Measurements from ENCODE around the gene PBOV1.

Gene PBOV1

DNA sequence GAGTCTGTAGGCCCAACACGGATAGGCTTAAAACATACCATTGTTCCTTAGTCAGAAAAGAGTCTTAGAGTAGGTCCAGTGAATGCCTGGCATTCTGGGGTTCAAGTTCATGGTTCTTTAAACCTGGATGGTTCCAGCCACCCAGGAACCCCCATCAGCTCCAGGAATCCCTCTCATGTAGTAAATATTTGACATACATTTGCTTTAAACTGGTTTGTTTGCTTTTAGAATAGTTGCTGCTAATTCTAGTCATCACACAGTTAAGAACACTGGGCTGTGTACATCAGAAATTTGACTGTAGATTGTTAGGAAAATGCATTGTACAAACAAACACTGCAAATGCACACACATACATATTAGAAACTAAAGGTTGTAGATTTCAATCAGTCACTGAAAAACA lies 30.6 kb upstream of the PBOV1 start:
- H3K18ac ChIP-seq (ENCODE audit: low read length): no peak overlapping the region
- no peak overlapping the region for H3K4me3 ChIP-seq (ENCODE audit: low read length)
- H3K27me3 ChIP-seq (ENCODE audit: insufficient read depth, low read length, poor library complexity): no peaks in the 10 kb centered on the region
- H2BK120ac ChIP-seq (ENCODE audit: low read depth, low read length): no peak overlapping the region
- WGBS (ENCODE audit: extremely low coverage, insufficient coverage, low lambda C conversion rate): no CpG with 5 or more reads among the region's 1 CpG
- no peaks in the 10 kb centered on the region for H3K36me3 ChIP-seq (ENCODE audit: control insufficient read depth, insufficient read depth, low read length)
- DNase-seq: no peak
- H3K79me2 ChIP-seq (ENCODE audit: control insufficient read depth, insufficient read depth, low read length): no peaks in the 10 kb centered on the region
- no peaks in the 10 kb centered on the region for H3K79me1 ChIP-seq (ENCODE audit: low read length)
- no peak overlapping the region for H4K8ac ChIP-seq (ENCODE audit: low read depth, low read length)
- no peak overlapping the region for H3K27ac ChIP-seq (ENCODE audit: low read depth, low read length)
- H3K4me2 ChIP-seq (ENCODE audit: low read length): no peak overlapping the region
- no peak overlapping the region for H2BK15ac ChIP-seq (replicated peaks; ENCODE audit: low read depth)
- H3K23ac ChIP-seq (ENCODE audit: low read length): no peak overlapping the region
- no peak overlapping the region for H3K4ac ChIP-seq (ENCODE audit: low read depth, low read length)
- no peak overlapping the region for H2AK5ac ChIP-seq (ENCODE audit: low read length)
- H3K9ac ChIP-seq (ENCODE audit: low read length): no peak overlapping the region
- no peak overlapping the region for H3K56ac ChIP-seq (ENCODE audit: low read length)
- no peak overlapping the region for H2BK5ac ChIP-seq (ENCODE audit: low read length)
- no peak overlapping the region for H4K5ac ChIP-seq (ENCODE audit: low read length)
- H3K4me1 ChIP-seq (ENCODE audit: control insufficient read depth, low read depth, low read length): no peaks in the 10 kb centered on the region

DNA sequence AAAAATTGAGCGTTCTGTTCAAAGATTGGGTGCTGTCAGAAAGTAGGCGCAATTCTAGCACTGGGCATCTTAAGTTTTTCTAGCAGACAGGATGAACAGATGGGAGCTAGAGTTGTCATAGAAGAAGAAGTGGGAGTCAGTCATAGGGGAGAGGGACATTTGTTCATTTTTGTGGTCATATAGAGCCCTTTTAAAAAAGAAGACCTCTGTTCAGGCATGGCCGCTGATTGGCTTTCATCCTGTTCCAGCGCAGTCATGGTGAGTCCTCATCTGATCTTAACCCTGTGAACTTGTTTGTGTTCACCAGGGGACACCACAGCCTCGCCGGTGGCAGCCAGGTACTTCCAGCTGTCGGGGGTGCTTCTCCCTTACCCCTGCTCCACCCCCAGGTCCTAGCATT lies 29.7 kb upstream of the PBOV1 start:
- DNase-seq: no peak
- no peak overlapping the region for H3K4me3 ChIP-seq (ENCODE audit: low read length)
- H3K36me3 ChIP-seq (ENCODE audit: control insufficient read depth, insufficient read depth, low read length): no peaks in the 10 kb centered on the region
- no peaks in the 10 kb centered on the region for H3K27me3 ChIP-seq (ENCODE audit: insufficient read depth, low read length, poor library complexity)
- H3K27ac ChIP-seq (ENCODE audit: low read depth, low read length): no peak overlapping the region
- no peak overlapping the region for H3K4me2 ChIP-seq (ENCODE audit: low read length)
- no peak overlapping the region for H2AK5ac ChIP-seq (ENCODE audit: low read length)
- H2BK15ac ChIP-seq (replicated peaks; ENCODE audit: low read depth): no peak overlapping the region
- no peak overlapping the region for H4K5ac ChIP-seq (ENCODE audit: low read length)
- H3K79me1 ChIP-seq (ENCODE audit: low read length): no peaks in the 10 kb centered on the region
- H3K23ac ChIP-seq (ENCODE audit: low read length): no peak overlapping the region
- no peak overlapping the region for H3K4ac ChIP-seq (ENCODE audit: low read depth, low read length)
- no peak overlapping the region for H3K18ac ChIP-seq (ENCODE audit: low read length)
- no peak overlapping the region for H4K8ac ChIP-seq (ENCODE audit: low read depth, low read length)
- H2BK120ac ChIP-seq (ENCODE audit: low read depth, low read length): no peak overlapping the region
- no peak overlapping the region for H3K9ac ChIP-seq (ENCODE audit: low read length)
- no peaks in the 10 kb centered on the region for H3K79me2 ChIP-seq (ENCODE audit: control insufficient read depth, insufficient read depth, low read length)
- no peak overlapping the region for H3K56ac ChIP-seq (ENCODE audit: low read length)
- 100% methylated on average over 1 of the region's 7 CpGs for WGBS (ENCODE audit: extremely low coverage, insufficient coverage, low lambda C conversion rate)
- no peak overlapping the region for H2BK5ac ChIP-seq (ENCODE audit: low read length)
- no peaks in the 10 kb centered on the region for H3K4me1 ChIP-seq (ENCODE audit: control insufficient read depth, low read depth, low read length)

DNA sequence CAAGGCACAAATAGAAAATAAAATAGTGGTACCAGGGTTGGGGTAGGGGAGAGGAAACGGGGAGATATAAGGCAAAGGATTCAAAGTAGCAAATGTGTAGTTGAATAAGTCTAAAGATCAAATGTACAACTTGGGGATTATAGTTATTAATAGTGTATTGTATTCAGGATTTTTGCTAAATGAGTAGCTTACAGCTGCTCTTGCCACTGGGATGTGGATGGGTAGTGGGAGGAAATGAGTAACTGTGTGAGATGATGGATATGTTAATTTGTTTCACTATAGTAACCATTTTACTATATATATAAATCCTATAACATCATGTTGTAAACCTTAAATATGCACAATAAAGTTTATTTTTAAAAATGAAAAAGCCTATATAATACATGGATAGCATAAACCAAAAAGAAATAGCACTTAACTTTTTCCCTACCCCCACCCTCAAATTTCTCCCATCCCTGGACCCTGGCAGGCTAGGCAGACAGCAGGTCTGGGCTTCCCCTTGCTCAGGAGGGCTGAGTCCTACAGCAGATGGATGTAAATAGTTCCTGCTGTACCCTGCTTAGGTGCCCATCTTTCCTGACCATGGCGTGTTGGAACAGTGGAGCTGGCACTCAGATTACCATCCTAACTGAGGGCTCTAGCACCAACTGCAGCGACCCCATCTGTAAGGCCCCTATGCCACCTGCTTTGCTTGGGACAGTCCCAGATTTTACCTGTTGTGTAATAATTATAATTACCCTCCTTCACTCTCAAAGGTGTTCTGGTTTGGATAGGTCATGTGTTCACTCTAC lies 28.6 kb upstream of the PBOV1 start:
- H4K8ac ChIP-seq (ENCODE audit: low read depth, low read length): no peak overlapping the region
- no peak overlapping the region for H3K4me3 ChIP-seq (ENCODE audit: low read length)
- no peak overlapping the region for H3K23ac ChIP-seq (ENCODE audit: low read length)
- no peaks in the 10 kb centered on the region for H3K27me3 ChIP-seq (ENCODE audit: insufficient read depth, low read length, poor library complexity)
- H3K79me2 ChIP-seq (ENCODE audit: control insufficient read depth, insufficient read depth, low read length): no peaks in the 10 kb centered on the region
- no peak overlapping the region for H3K18ac ChIP-seq (ENCODE audit: low read length)
- DNase-seq: no peak
- H3K4ac ChIP-seq (ENCODE audit: low read depth, low read length): no peak overlapping the region
- H2BK15ac ChIP-seq (replicated peaks; ENCODE audit: low read depth): no peak overlapping the region
- no peak overlapping the region for H3K27ac ChIP-seq (ENCODE audit: low read depth, low read length)
- no peak overlapping the region for H3K9ac ChIP-seq (ENCODE audit: low read length)
- no peak overlapping the region for H2BK5ac ChIP-seq (ENCODE audit: low read length)
- no peaks in the 10 kb centered on the region for H3K36me3 ChIP-seq (ENCODE audit: control insufficient read depth, insufficient read depth, low read length)
- H3K4me1 ChIP-seq (ENCODE audit: control insufficient read depth, low read depth, low read length): no peaks in the 10 kb centered on the region
- H3K79me1 ChIP-seq (ENCODE audit: low read length): no peaks in the 10 kb centered on the region
- no peak overlapping the region for H2AK5ac ChIP-seq (ENCODE audit: low read length)
- no CpG with 5 or more reads among the region's 3 CpGs for WGBS (ENCODE audit: extremely low coverage, insufficient coverage, low lambda C conversion rate)
- no peak overlapping the region for H3K4me2 ChIP-seq (ENCODE audit: low read length)
- no peak overlapping the region for H2BK120ac ChIP-seq (ENCODE audit: low read depth, low read length)
- no peak overlapping the region for H4K5ac ChIP-seq (ENCODE audit: low read length)
- H3K56ac ChIP-seq (ENCODE audit: low read length): no peak overlapping the region

DNA sequence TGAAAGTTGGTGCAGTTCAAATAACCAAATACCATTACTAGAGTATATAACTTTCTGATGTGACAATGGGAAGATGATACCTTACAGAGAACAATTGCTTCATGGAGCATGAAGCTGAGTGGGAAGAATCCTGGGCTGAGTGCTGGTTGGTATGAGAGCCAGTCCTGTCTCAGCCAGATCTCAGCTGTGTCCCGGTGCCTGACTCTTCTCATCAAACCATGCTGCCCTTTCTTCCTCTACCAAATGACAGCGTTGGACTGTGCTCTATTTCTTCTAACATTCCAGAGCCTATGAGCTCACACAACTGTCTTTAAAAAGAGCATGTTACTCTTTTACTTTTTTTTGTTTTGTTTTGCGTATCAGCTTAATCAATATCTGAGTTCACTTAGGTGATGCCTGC lies 27.5 kb upstream of the PBOV1 start:
- H3K9ac ChIP-seq (ENCODE audit: low read length): no peak overlapping the region
- H2BK5ac ChIP-seq (ENCODE audit: low read length): no peak overlapping the region
- H3K79me2 ChIP-seq (ENCODE audit: control insufficient read depth, insufficient read depth, low read length): no peaks in the 10 kb centered on the region
- no peak for DNase-seq
- H3K4me2 ChIP-seq (ENCODE audit: low read length): no peak overlapping the region
- H4K5ac ChIP-seq (ENCODE audit: low read length): no peak overlapping the region
- H3K4me1 ChIP-seq (ENCODE audit: control insufficient read depth, low read depth, low read length): peaks cover 4% of the 10 kb centered on the region
- no peaks in the 10 kb centered on the region for H3K79me1 ChIP-seq (ENCODE audit: low read length)
- H3K4ac ChIP-seq (ENCODE audit: low read depth, low read length): no peak overlapping the region
- no CpG with 5 or more reads among the region's 3 CpGs for WGBS (ENCODE audit: extremely low coverage, insufficient coverage, low lambda C conversion rate)
- H3K23ac ChIP-seq (ENCODE audit: low read length): no peak overlapping the region
- H3K56ac ChIP-seq (ENCODE audit: low read length): no peak overlapping the region
- H3K4me3 ChIP-seq (ENCODE audit: low read length): no peak overlapping the region
- H3K18ac ChIP-seq (ENCODE audit: low read length): no peak overlapping the region
- H2BK15ac ChIP-seq (replicated peaks; ENCODE audit: low read depth): no peak overlapping the region
- H3K36me3 ChIP-seq (ENCODE audit: control insufficient read depth, insufficient read depth, low read length): no peaks in the 10 kb centered on the region
- H2AK5ac ChIP-seq (ENCODE audit: low read length): no peak overlapping the region
- no peak overlapping the region for H4K8ac ChIP-seq (ENCODE audit: low read depth, low read length)
- no peak overlapping the region for H2BK120ac ChIP-seq (ENCODE audit: low read depth, low read length)
- H3K27ac ChIP-seq (ENCODE audit: low read depth, low read length): no peak overlapping the region
- H3K27me3 ChIP-seq (ENCODE audit: insufficient read depth, low read length, poor library complexity): no peaks in the 10 kb centered on the region

DNA sequence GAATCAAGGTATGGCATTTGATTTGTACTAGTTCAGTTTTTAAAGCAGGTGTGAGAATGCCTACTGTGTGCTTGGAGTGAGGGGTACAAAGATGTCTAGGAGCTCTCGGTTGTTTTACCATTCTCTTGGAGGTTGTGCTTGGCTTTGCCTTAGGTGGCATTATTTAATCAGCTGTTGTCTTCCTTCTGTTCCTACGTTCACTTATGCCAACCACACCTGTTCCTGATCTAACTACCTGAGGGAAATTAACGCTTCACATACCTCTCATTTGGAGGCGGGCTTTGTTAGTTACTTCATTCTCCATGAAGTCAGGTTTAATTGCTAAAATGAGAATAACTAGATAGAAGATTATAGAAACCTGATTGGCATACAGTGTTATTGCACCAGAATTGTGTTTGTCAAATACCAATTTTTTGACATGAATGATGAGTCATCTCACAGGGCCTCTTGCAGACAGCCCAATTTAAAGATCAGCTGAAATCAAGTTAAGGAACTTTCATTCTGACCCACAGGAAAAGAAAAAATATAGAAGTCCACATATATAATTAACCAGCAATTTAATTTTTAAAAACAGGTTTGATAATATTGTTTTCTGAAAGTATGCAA lies 24.8 kb upstream of the PBOV1 start:
- no peak overlapping the region for H2BK5ac ChIP-seq (ENCODE audit: low read length)
- no peaks in the 10 kb centered on the region for H3K27me3 ChIP-seq (ENCODE audit: insufficient read depth, low read length, poor library complexity)
- H4K5ac ChIP-seq (ENCODE audit: low read length): no peak overlapping the region
- H3K4me2 ChIP-seq (ENCODE audit: low read length): no peak overlapping the region
- H2BK120ac ChIP-seq (ENCODE audit: low read depth, low read length): no peak overlapping the region
- H4K8ac ChIP-seq (ENCODE audit: low read depth, low read length): no peak overlapping the region
- H2BK15ac ChIP-seq (replicated peaks; ENCODE audit: low read depth): no peak overlapping the region
- no peak overlapping the region for H3K18ac ChIP-seq (ENCODE audit: low read length)
- H3K79me1 ChIP-seq (ENCODE audit: low read length): no peaks in the 10 kb centered on the region
- H3K56ac ChIP-seq (ENCODE audit: low read length): no peak overlapping the region
- no peak overlapping the region for H3K9ac ChIP-seq (ENCODE audit: low read length)
- no peak for DNase-seq
- no peak overlapping the region for H3K27ac ChIP-seq (ENCODE audit: low read depth, low read length)
- no peaks in the 10 kb centered on the region for H3K79me2 ChIP-seq (ENCODE audit: control insufficient read depth, insufficient read depth, low read length)
- no peaks in the 10 kb centered on the region for H3K36me3 ChIP-seq (ENCODE audit: control insufficient read depth, insufficient read depth, low read length)
- H3K4ac ChIP-seq (ENCODE audit: low read depth, low read length): no peak overlapping the region
- WGBS (ENCODE audit: extremely low coverage, insufficient coverage, low lambda C conversion rate): no CpG with 5 or more reads among the region's 4 CpGs
- H3K4me3 ChIP-seq (ENCODE audit: low read length): no peak overlapping the region
- no peak overlapping the region for H3K23ac ChIP-seq (ENCODE audit: low read length)
- H3K4me1 ChIP-seq (ENCODE audit: control insufficient read depth, low read depth, low read length): peaks cover 8% of the 10 kb centered on the region
- no peak overlapping the region for H2AK5ac ChIP-seq (ENCODE audit: low read length)
